22Rv1 (cell line): ENCODE data around the gene AGL.

Experiments used
- CTCF ChIP-seq: fragments of 450-650 bp; IDR thresholded peaks from 2 replicates; pipeline ENCODE4 v1.5.1; 2017; ENCODE audit warnings: mild to moderate bottlenecking
- ZFX ChIP-seq: fragments of 450-650 bp; IDR thresholded peaks from 2 replicates; pipeline ENCODE4 v1.6.1; 2017; ENCODE audit warnings: antibody characterized with exemption, borderline replicate concordance

- TF ChIP-seq CTCF (no peak), ZFX (no peak)
These were observed 19.1 kb downstream of the AGL start for GRCh38 chr1:99869304-99869703.
